Fibroblast of lung (primary cell): ENCODE measurements around the gene MAGEA4. TPM values are rescaled to one million over a fixed set of nuclear protein-coding genes. Genes with fewer than 3 reads are reported as not detected.

ENCODE experiments used
- DNase-seq, 2 donors: peaks; one replicate each; pipeline versions ENCODE4 v3.0.0 to v3.0.0-alpha.2; 2010; ENCODE audit warnings: low read depth in 2 of 2
- H2AFZ ChIP-seq: 2 replicates; pipeline ENCODE4 v1.5.1; 2012; ENCODE audit warnings: low read length, control low read depth, inconsistent platforms
- H3K27ac ChIP-seq: 2 replicates; pipeline ENCODE4 v1.5.1; 2011; ENCODE audit warnings: low read length, control low read depth; ENCODE audit not compliant: insufficient read depth
- H3K27me3 ChIP-seq: 2 replicates; pipeline ENCODE4 v1.5.1; 2011; ENCODE audit warnings: mild to moderate bottlenecking, low read length; ENCODE audit not compliant: control insufficient read depth, insufficient read depth
- H3K36me3 ChIP-seq: 2 replicates; pipeline ENCODE4 v1.5.1; 2011; ENCODE audit warnings: low read length; ENCODE audit not compliant: control insufficient read depth, insufficient read depth
- H3K4me1 ChIP-seq: 2 replicates; pipeline ENCODE4 v1.5.1; 2011; ENCODE audit warnings: low read length; ENCODE audit not compliant: control insufficient read depth, insufficient read depth; ENCODE audit errors: extremely low read depth
- H3K4me2 ChIP-seq: 2 replicates; pipeline ENCODE4 v1.5.1; 2011; ENCODE audit warnings: low read length, control low read depth; ENCODE audit not compliant: insufficient read depth; ENCODE audit errors: extremely low read depth
- H3K4me3 ChIP-seq, 4 experiments: fragments of 200-600 bp in 1 of 4; sonication (generic) in 1 of 4; replicated peaks in 1 of 4; 2 replicates each; pipeline ENCODE4 v1.5.1; 2011 to 2016; ENCODE audit warnings: low read length in 4 of 4, low read depth in 3 of 4, mild to moderate bottlenecking in 3 of 4, control low read depth in 2 of 4, inconsistent platforms in 1 of 4, mixed read lengths in 1 of 4; ENCODE audit not compliant: insufficient read depth in 1 of 4; ENCODE audit errors: control extremely low read depth in 1 of 4
- H3K79me2 ChIP-seq: 2 replicates; pipeline ENCODE4 v1.5.1; 2012; ENCODE audit warnings: mild to moderate bottlenecking, low read length, inconsistent platforms; ENCODE audit not compliant: control insufficient read depth, insufficient read depth
- H3K9ac ChIP-seq: 2 replicates; pipeline ENCODE4 v1.5.1; 2011; ENCODE audit warnings: mild to moderate bottlenecking, low read length, control low read depth; ENCODE audit not compliant: insufficient read depth
- H3K9me3 ChIP-seq: 2 replicates; pipeline ENCODE4 v1.5.1; 2012; ENCODE audit warnings: low read depth, low read length; ENCODE audit not compliant: control insufficient read depth, insufficient read depth
- H4K20me1 ChIP-seq: 2 replicates; pipeline ENCODE4 v1.5.1; 2011; ENCODE audit warnings: low read length; ENCODE audit not compliant: control insufficient read depth, insufficient read depth; ENCODE audit errors: extremely low read depth
- EZH2 ChIP-seq: IDR thresholded peaks from 2 replicates; pipeline ENCODE4 v1.5.1; 2012; ENCODE audit warnings: low read length, control low read depth, mild to moderate bottlenecking; ENCODE audit errors: missing control alignments
- polyA plus RNA-seq, 2 donors: library from polyadenylated mRNA; depleted of rRNA in 1 of 2; stranded (reverse) in 1 of 2; unstranded in 1 of 2; fragments of >200 nt; gene quantifications; 2 replicates each; pipeline ENCODE4 v1.2.1, GENCODE V29; 2011 to 2012; ENCODE audit warnings: missing spikeins in 1 of 2
- total RNA-seq: library from RNA; depleted of rRNA; stranded (reverse); fragments of >200 nt; gene quantifications from 2 replicates; pipeline ENCODE4 v1.2.1, GENCODE V29; 2014
- TF ChIP-seq, protein P1 (sequence below), 2 donors: IDR thresholded peaks in 1 of 2; conservative IDR thresholded peaks in 1 of 2; 1 replicate in 1 of 2; 2 replicates in 1 of 2; pipeline ENCODE4 v1.5.1; 2011 to 2012; ENCODE audit warnings: low read length in 2 of 2, control low read depth in 1 of 2, inconsistent platforms in 1 of 2, low read depth in 1 of 2, mild to moderate bottlenecking in 1 of 2

MAGEA4 gene
- total and polyA plus RNA-seq, 2 donors (not counting 1 experiment from before 2014, with no cell fraction given), result not detected

DNA sequence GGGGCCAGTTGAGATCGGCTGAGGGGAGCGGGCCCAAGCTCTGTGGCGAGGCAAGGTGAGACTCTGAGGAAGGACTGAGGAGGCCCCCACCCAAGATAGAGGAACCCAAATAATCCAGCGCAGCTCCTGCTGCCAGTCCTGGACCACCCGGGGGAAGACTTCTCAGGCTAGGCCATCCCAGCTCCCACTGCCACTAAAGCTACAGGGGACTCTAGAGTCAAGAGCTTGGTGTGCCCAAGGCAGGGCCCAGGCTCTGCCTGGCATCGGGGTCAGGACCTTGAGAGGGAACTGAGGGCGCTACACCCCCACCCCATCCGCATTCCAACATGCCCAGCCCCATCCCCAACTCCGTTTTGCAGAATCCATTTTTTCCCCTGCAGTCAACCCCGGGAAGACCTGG lies 8.6 kb downstream of the MAGEA4 start:
- Histone ChIP-seq H3K79me2 (no peaks in the 10 kb centered on the region), H3K4me1 (no peaks in the 10 kb centered on the region), H4K20me1 (no peaks in the 10 kb centered on the region), H3K36me3 (no peaks in the 10 kb centered on the region), H2AFZ (no peak overlapping the region), H3K4me3 (no peak overlapping the region), H3K4me2 (no peak overlapping the region), H3K27ac (no peak overlapping the region), H3K9me3 (no peaks in the 10 kb centered on the region), H3K9ac (no peak overlapping the region), H3K27me3 (no peaks in the 10 kb centered on the region)
- TF ChIP-seq, protein P1, sequence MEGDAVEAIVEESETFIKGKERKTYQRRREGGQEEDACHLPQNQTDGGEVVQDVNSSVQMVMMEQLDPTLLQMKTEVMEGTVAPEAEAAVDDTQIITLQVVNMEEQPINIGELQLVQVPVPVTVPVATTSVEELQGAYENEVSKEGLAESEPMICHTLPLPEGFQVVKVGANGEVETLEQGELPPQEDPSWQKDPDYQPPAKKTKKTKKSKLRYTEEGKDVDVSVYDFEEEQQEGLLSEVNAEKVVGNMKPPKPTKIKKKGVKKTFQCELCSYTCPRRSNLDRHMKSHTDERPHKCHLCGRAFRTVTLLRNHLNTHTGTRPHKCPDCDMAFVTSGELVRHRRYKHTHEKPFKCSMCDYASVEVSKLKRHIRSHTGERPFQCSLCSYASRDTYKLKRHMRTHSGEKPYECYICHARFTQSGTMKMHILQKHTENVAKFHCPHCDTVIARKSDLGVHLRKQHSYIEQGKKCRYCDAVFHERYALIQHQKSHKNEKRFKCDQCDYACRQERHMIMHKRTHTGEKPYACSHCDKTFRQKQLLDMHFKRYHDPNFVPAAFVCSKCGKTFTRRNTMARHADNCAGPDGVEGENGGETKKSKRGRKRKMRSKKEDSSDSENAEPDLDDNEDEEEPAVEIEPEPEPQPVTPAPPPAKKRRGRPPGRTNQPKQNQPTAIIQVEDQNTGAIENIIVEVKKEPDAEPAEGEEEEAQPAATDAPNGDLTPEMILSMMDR (conservative IDR thresholded peaks at IDR 0.05 in 1 of 2, IDR thresholded peaks at IDR 0.05 in 1 of 2; ENCODE audit: low read depth in 1 of 2, low read length in 2 of 2), result no peak
- TF ChIP-seq EZH2, result no peak
- no peak for DNase-seq

DNA sequence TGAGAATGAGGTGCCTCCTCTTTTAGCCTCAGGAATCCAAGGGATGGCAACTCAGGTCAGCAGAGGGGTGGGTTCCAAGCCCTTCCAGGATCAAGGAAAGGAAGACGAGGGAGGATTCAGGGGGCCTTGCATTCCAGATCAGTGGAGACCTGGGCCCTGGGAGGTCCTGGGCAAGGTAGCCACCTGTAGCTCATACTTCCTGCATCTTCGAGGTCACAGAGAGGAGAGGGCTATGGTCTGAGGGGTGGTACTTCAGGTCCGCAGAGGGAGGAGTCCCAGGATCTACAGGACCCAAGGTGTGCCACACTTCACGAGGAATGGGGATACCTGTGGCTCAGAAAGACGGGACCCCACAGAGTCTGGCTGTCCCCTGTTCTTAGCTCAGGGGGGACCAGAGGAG lies 9.2 kb downstream of the MAGEA4 start:
- TF ChIP-seq, protein P1 (conservative IDR thresholded peaks at IDR 0.05 in 1 of 2, IDR thresholded peaks at IDR 0.05 in 1 of 2; ENCODE audit: low read depth in 1 of 2, low read length in 2 of 2), result no peak
- TF ChIP-seq EZH2, result no peak
- Histone ChIP-seq H4K20me1 (no peaks in the 10 kb centered on the region), H3K9ac (no peak overlapping the region), H3K27me3 (no peaks in the 10 kb centered on the region), H3K9me3 (no peaks in the 10 kb centered on the region), H3K27ac (no peak overlapping the region), H3K36me3 (no peaks in the 10 kb centered on the region), H3K79me2 (no peaks in the 10 kb centered on the region), H3K4me1 (no peaks in the 10 kb centered on the region), H3K4me3 (no peak overlapping the region), H3K4me2 (no peak overlapping the region), H2AFZ (no peak overlapping the region)
- no peak for DNase-seq

DNA sequence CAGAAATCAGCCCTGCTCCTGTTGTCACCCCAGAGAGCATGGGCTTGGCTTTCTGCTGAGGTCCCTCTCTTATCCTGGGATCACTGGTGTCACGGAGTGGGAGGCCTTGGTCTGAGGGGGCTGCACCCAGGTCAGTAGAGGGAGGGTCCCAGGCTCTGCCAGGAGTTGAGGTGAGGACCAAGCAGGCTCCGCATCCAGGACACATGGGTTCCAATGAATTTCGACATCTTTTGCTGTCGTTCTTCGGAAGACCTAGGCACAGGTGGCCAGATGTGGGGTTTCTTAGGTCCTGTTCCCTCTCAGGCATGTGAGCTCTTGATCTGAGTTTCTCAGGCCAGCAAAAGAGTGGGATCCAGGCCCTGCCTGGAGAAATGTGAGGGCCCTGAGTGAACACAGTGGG lies 10.0 kb downstream of the MAGEA4 start:
- H3K36me3 ChIP-seq, result no peaks in the 10 kb centered on the region
- no peak overlapping the region for H3K27ac ChIP-seq
- H3K4me3 ChIP-seq, result no peak overlapping the region
- no peaks in the 10 kb centered on the region for H3K79me2 ChIP-seq
- DNase-seq, result no peak
- H4K20me1 ChIP-seq, result no peaks in the 10 kb centered on the region
- H3K4me2 ChIP-seq, result no peak overlapping the region
- H3K4me1 ChIP-seq, result no peaks in the 10 kb centered on the region
- H3K9ac ChIP-seq, result no peak overlapping the region
- no peaks in the 10 kb centered on the region for H3K27me3 ChIP-seq
- H2AFZ ChIP-seq, result no peak overlapping the region
- H3K9me3 ChIP-seq, result no peaks in the 10 kb centered on the region
- TF ChIP-seq EZH2, result no peak
- TF ChIP-seq, protein P1 (conservative IDR thresholded peaks at IDR 0.05 in 1 of 2, IDR thresholded peaks at IDR 0.05 in 1 of 2; ENCODE audit: low read depth in 1 of 2, low read length in 2 of 2), result no peak
